ENCODE data around the gene URB1. TPM values are rescaled to one million over a fixed set of nuclear protein-coding genes. Genes with fewer than 3 reads are reported as not detected.

Gene URB1
- total and polyA plus RNA-seq, 2 of the 8 experiments (the other 6 are each of a cell fraction or from before 2014, with no cell fraction given) = 8.1 to 28.9 TPM

GRCh38 chr21:32413015-32413504, 20.2 kb upstream of the URB1 start (continued):
- TF ChIP-seq SIN3A (conservative IDR thresholded peaks at IDR 0.05 in 1 of 2, IDR thresholded peaks at IDR 0.05 in 1 of 2; ENCODE audit: low read depth in 1 of 2, low read length in 2 of 2) (no peak), KDM5A (IDR thresholded peaks at IDR 0.05; ENCODE audit: low read length) (no peak), KDM4A (IDR thresholded peaks at IDR 0.05; ENCODE audit: low read depth, low read length, severe bottlenecking) (no peak), POLR2A (IDR thresholded peaks at IDR 0.05; ENCODE audit: control extremely low read depth in 1 of 2, low read depth in 2 of 2, low read length in 2 of 2) (no peak), SP1 (IDR thresholded peaks at IDR 0.05; ENCODE audit: low read depth, low read length) (no peak), YY1 (IDR thresholded peaks at IDR 0.05; ENCODE audit: low read depth, low read length) (no peak), BCL11A (IDR thresholded peaks at IDR 0.05; ENCODE audit: low read depth in 2 of 2, low read length in 2 of 2) (no peak), JUND (IDR thresholded peaks at IDR 0.05; ENCODE audit: low read length) (no peak), FOSL1 (IDR thresholded peaks at IDR 0.05; ENCODE audit: insufficient read depth, low read depth, low read length) (no peak), SAP30 (IDR thresholded peaks at IDR 0.05; ENCODE audit: insufficient read depth, insufficient replicate concordance, low read length) (no peak), SP2 (IDR thresholded peaks at IDR 0.05; ENCODE audit: low read length) (no peak), JUN (IDR thresholded peaks at IDR 0.05; ENCODE audit: low read depth, low read length) (no peak), CBX5 (IDR thresholded peaks at IDR 0.05; ENCODE audit: low read depth, low read length) (no peak), NRF1 (IDR thresholded peaks at IDR 0.05; ENCODE audit: low read depth, low read length) (no peak), CTCF (IDR thresholded peaks at IDR 0.05; ENCODE audit: control extremely low read depth in 1 of 3, insufficient read depth in 1 of 3, low read depth in 1 of 3, low read length in 3 of 3) (peak in 2 of 3 experiments; percentile 21 to 37; a peak in 3 of 4 replicates), PHF8 (conservative IDR thresholded peaks at IDR 0.05; ENCODE audit: low read depth, low read length) (no peak), ATF3 (IDR thresholded peaks at IDR 0.05; ENCODE audit: insufficient read depth, low read depth, low read length) (no peak), TBP (IDR thresholded peaks at IDR 0.05; ENCODE audit: low read depth, low read length) (no peak), NANOG (IDR thresholded peaks at IDR 0.05; ENCODE audit: insufficient read depth, low read depth, low read length, poor library complexity, severe bottlenecking) (no peak)
